Stimulated activated CD4-positive, alpha-beta T cell treated with anti-CD3 and anti-CD28 coated beads, Interleukin-15, amount 100 ng/mL, for 48 hours (primary cell): ENCODE data around the gene GSK3B.
A peak's percentile ranks its signal among the peaks of the same experiment; 100 is the strongest.

Experiments
- DNase-seq, 2 donors: peaks; one replicate each; pipeline ENCODE4 v3.0.0-alpha.2; 2020; ENCODE audit warnings: low read depth in 2 of 2

Gene GSK3B

DNA sequence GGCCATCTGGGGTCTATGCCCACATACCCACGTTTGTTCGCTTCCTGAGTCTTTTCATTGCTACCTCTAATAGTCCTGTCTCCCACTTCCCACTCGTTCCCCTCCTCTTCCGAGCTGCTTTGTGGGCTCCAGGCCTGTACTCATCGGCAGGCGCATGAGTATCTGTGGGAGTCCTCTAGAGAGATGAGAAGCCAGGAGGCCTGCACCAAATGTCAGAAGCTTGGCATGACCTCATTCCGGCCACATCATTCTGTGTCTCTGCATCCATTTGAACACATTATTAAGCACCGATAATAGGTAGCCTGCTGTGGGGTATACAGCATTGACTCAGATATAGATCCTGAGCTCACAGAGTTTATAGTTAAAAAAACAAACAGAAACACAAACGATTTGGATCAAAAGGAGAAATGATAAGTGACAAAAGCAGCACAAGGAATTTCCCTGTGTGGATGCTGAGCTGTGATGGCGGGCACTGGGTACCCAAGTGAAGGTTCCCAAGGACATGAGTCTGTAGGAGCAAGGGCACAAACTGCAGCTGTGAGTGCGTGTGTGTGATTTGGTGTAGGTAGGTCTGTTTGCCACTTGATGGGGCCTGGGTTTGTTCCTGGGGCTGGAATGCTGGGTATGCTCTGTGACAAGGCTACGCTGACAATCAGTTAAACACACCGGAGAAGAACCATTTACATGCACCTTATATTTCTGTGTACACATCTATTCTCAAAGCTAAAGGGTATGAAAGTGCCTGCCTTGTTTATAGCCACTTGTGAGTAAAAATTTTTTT is 276.5 kb downstream of the GSK3B start:
- DNase-seq, result no peak

DNA sequence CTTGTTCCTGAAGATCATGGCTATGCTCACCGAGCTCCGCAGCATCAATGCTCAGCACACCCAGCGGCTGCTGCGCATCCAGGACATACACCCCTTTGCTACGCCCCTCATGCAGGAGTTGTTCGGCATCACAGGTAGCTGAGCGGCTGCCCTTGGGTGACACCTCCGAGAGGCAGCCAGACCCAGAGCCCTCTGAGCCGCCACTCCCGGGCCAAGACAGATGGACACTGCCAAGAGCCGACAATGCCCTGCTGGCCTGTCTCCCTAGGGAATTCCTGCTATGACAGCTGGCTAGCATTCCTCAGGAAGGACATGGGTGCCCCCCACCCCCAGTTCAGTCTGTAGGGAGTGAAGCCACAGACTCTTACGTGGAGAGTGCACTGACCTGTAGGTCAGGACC is 277.2 kb downstream of the GSK3B start:
- no peak for DNase-seq

DNA sequence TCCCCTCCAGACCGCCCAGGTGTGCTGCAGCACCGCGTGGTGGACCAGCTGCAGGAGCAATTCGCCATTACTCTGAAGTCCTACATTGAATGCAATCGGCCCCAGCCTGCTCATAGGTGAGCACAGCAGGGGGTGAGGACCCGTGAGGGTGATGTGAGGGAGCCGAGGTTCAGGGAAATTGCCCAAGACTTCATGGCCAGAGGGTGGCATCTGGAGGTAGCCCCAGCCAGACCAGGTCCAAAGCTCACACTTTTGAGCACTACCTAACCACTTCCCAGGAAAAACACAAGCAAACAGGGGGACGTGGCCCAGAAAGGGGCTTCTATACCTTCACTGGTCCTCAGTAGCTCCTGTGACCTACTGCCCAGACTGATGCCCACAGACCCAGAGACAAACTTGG is 278.5 kb downstream of the GSK3B start:
- no peak for DNase-seq

DNA sequence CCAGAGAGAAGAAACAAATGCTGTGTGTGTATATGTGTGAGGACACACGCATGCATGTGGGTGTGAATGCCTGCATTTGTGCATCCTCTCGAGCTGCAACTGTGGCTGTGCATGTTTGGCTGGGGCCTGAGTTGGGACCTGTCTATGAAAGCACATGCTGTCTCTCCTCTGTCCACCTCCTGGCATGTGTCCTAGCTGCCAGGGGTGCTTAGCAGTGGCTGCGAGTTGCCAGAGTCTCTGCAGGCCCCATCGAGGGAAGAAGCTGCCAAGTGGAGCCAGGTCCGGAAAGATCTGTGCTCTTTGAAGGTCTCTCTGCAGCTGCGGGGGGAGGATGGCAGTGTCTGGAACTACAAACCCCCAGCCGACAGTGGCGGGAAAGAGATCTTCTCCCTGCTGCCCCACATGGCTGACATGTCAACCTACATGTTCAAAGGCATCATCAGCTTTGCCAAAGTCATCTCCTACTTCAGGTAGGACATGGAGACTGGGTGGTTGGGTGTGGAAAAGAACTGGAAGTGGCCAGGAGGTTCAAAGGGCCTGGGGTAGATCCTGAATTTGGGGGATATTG is 281.7 kb downstream of the GSK3B start:
- no peak for DNase-seq

DNA sequence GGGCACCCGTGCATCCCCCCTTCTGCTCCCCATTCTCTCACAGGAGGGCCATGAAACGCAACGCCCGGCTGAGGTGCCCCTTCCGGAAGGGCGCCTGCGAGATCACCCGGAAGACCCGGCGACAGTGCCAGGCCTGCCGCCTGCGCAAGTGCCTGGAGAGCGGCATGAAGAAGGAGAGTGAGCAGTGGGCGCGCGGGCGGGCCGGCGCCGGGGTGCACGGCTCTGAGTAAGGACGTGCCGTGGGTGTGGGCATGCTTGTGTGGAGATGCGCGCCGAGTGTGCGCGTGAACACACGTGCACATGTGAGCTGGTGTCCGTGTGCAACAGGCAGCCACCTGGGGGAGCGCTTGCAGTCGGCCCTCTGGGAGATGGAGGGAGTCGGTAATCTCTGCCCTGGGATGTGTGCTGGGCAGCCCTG is 284.2 kb downstream of the GSK3B start:
- peak; percentile 41 to 43 for DNase-seq

DNA sequence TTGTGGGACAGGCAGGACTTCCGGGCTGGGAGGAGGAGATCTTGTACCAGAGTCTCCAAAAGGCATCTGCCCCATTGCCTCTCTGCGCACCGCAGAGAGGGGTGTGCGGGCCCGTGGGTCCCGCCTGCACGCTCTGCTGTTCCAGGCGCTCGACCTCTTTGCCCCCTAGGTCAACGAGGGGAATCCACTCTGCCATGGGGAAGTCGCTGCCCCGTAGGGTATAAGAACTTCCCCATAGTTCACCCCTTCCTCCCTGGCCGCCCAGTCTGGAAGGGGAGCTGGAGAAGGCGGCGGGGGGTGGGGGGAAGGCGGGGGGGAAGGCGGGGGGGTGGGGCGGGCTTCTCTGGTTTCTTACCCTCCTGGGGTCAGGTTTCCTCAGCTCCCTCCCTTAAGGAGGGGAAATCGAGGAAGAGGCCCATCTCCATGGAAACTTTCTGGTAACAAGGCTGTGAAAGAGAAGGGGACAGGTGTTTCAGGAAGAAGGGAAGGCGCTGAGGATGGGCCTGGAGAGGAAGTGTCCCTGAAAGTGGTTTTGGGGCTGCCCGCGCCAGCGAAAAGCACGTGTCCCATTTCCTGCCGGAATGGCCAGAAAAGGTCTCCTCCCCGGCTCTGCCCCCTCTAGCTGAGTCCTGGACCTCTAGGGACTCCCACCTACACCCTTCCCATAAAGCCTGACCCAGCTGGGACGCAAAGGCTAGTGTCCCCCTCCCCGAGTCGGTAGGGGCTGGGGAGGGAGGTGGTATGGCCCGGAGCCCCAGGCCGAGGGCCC is 284.8 kb downstream of the GSK3B start:
- no peak for DNase-seq

DNA sequence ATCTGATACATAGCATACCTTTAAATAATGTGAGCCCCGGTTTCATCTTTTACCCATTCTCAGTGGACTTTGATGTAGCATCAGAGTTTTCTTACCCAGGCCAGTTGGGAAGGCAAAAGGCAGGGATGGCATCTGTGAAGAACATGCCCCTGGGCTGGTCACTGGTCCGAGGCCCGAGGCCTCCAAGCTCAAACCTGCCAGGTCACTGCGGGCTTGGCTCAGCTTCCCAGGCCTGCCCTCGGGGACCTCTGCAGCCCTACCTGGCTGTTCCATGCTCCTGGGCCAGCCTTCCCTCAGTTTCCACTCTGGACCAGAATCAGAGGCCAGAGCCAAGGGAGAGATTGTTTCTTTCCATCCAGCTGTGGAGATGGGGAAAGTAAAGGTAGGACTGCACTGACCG is 285.4 kb downstream of the GSK3B start:
- no peak for DNase-seq

DNA sequence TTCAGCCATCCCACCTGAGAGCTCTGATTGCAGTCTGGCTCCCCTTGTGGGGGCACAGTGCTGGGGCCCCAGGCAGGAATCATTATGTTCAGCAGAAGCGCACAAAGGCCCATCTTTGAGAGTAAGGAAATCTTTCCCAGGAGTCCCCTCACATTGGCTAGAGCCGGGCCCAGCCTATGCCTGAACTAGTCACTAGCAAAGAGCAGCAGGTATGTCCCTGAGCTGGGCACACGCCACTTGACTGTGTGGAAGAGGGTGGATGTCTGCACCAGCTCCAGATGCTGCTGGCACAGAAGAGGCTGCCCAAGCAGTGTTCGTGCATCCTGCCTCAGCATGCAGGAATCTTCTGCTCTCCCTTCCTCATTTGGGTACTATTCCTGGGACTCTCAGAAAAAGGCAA is 286.0 kb downstream of the GSK3B start:
- no peak for DNase-seq

DNA sequence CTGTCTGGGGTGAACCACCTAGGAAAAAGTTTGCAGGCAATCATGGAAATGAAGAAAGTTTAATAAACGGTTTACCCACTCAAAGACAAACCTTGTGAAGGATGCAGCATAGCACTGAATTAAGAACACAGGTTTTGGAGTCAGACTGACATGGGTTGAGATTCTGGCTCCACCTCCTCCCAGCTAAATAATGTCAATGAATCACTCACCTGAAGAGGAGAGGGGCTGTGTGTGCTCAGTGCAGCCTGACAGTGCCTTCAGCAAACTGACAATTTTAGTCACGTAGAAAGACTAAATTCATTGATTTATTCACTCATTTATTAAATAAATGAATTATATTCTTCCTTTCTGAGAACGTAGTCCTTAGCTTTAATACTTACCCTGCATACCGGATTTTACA is 293.4 kb downstream of the GSK3B start:
- no peak for DNase-seq

DNA sequence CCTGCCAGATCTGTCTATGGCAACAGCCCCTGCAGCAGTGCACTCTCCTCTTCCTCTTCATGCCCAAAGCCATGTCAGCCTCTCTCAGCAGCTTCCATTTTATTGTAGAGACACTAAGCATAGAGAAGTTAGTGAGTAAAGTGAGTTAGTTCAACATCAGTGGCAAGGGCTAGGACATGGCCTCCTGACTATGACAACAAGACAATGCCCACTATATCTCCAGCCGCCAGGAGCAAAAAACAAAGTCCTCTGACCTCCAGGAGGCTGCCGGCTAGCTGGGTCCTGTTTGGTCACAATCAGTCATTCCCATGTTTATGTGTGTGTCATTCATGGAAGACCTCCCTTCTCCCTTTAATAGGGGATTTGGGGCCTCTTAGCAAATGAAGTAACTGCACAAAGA is 297.5 kb downstream of the GSK3B start:
- no peak for DNase-seq

DNA sequence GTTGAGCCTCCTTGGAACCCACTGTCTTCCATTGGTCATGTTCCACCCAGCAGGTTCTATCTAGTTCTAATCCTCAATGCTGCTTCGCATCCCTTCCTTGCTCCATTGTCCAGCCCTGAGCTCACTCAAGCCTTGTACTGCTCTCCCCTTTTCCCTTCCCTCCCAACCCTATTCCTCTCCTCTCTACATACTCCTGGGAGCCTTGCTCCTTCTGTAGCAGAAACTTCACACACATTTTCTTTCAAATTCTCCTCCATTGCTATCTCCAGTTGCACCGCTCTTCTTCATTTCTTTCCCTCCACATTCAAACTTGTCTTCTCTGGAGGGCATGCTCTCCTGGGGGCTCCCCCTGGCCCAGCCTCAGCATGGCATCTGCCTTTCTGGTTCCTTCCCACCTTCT is 297.9 kb downstream of the GSK3B start:
- DNase-seq, result no peak

DNA sequence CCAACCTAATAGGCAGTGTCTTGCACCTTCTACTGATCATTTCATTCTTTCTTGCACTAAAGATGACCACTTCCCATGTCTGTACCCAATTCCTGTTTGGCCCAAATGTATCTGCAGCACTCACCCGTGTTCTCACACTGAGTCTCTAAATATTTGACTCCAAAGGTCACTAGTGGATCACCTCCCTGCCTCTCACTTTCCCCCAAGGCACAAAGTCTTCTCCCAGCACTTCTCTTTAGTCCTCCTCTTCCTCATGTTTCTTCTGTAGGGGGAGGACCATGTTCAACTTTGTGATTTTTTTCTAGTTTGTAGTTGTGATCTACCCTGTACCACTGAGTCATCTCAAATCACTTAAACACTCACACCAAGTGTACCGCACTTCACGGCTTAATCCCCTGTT is 298.4 kb downstream of the GSK3B start:
- DNase-seq, result no peak

DNA sequence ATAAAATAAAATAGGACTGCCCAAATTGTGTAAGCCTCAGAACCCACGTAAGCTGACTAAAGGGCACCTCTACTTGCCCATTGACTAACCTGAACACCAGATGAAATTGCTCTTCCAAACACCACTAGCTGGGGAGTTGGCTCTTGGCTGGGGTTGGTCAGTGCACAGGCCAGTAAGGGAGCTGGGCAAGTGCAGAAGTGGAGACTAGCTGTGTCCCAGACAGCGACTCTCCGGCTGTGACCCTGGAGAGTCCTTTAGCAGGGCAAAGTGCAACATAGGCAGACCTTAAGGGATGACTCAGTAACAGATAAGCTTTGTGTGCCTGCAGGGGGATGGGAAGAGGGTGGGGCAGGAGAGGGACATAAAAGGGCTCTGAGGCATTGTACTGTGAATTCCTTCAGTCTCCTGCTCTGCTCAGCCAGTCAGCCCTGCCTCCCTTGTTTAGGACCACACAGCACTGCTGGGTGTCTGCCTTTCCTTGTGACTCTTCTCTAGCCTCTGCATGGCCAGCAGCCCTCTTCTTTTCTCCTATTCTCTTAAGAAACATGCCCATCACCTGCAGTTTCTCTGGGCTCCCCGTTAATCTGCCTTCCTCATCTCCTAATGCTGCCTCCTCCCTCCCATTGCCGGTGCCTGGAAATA is 299.2 kb downstream of the GSK3B start:
- DNase-seq, result no peak

DNA sequence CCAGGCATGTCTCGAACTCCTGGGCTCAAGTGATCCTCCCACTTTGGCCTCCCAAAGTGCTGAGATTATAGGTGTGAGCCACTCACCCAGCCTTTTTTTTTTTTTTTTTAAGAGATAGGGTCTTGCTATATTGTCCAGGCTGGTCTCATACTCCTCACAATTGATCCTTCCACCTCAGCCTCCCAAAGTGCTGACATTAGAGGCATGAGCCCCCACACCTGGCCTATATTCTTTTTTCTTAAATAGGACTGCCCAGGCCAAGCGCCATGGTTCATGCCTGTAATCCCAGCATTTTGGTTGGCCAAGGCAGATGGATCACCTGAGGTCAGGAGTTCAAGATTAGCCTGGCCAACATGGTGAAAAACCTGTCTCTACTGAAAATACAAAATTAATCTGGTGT is 299.8 kb downstream of the GSK3B start:
- DNase-seq, result no peak

DNA sequence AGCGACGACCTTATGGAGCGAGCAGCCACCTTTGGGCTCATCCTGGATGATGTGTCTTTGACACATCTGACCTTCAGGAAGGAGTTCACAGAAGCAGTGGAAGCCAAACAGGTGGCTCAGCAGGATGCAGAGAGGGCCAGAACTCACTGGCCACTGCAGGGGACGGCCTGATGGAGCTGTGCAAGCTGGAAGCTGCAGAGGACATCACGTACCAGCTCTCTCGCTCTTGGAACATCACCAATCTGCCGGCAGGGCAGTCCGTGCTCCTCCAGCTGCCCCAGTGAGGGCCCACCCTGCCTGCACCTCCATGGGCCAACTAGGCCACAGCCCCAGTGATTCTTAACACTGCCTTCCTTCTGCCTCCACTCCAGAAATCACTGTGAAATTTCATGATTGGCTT is 302.0 kb downstream of the GSK3B start:
- no peak for DNase-seq

DNA sequence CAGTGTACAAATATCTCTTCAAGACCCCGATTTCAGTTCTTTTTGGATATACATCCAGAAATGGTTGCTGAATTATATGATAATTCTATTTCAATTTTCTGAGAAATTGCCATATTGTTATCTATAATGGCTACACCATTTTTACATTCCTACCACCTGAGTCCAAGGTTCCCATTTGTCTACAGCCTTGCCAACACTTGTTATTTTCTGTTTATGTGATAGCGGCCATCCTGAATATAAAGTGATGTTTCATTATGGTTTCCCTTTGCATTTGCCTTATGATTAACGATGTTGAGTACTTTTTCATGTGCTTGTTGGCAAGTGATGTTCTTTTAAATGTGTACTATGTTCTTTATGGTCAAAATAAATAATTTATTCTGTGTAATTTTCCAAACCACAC is 303.9 kb downstream of the GSK3B start:
- DNase-seq, result no peak

DNA sequence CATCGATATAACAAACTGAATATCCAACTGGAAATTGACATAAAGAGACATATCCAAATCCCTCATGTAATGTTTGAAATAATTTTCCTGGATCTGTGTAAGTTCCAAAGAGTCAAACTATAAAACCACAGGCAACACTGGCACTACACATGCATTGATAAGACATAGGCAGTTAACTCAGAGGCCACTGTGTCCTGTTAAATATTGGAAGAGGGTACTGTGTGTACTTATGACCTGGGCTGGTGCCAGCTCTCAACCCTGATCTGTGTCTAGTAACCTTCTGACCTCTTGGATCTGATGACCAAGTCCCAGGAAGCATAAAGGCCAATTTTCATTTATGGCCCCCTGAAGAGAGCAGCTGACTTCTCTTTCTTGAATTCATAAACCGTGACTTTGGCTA is 307.8 kb downstream of the GSK3B start:
- no peak for DNase-seq

DNA sequence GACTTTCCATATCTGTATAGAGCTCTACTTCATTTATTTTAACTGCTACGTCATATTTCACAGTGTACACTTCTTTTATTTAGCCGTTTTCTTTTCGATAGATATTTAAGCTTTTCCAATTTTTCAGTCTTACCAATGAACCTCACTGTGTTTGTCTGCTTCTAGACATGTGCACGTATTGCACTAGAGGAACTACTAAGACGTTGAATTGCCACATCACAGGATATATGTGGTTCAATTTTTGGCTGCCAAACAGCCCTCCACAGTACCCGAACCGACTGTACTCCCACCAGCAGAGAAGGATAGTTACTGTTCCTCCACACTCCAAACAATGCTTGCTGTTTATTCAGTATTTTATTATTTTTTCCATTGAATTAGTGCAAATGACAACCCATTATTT is 310.4 kb downstream of the GSK3B start:
- DNase-seq, result no peak

DNA sequence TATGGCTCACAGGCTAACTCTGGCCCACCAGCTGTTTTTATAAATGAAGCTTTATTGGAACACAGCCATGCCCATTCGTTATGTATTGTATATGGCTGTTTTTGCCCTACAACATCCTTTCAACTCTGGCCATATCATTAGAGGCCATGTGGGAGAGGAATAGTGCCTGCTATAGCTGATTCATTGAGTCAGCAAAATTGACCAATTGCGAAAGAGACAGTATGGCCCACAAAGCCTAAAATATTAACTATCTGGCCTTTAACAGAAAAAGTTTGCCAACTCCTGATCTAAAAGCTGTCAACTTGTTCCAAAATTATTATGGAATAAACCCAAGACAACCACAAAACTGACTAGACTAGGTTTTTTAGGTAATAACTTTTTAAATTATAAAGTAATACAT is 311.0 kb downstream of the GSK3B start:
- DNase-seq, result no peak

DNA sequence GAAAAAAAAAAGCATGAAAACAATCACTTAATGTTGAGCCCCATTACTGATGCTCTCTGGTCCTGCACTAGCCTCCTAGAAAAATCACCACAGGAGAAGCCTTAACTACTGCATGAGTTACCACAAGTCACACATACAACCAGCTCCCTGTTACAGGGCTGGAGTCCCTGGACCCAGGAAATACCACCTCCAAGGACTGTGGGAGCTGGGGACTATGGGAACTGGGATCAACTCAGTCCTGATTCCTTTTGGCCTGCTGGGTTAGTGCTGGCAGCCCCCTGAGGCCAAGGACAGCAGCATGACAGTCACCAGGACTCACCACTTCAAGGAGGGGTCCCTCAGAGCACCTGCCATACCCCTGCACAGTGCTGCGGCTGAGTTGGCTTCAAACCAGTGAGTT is 311.8 kb downstream of the GSK3B start:
- DNase-seq, result no peak

DNA sequence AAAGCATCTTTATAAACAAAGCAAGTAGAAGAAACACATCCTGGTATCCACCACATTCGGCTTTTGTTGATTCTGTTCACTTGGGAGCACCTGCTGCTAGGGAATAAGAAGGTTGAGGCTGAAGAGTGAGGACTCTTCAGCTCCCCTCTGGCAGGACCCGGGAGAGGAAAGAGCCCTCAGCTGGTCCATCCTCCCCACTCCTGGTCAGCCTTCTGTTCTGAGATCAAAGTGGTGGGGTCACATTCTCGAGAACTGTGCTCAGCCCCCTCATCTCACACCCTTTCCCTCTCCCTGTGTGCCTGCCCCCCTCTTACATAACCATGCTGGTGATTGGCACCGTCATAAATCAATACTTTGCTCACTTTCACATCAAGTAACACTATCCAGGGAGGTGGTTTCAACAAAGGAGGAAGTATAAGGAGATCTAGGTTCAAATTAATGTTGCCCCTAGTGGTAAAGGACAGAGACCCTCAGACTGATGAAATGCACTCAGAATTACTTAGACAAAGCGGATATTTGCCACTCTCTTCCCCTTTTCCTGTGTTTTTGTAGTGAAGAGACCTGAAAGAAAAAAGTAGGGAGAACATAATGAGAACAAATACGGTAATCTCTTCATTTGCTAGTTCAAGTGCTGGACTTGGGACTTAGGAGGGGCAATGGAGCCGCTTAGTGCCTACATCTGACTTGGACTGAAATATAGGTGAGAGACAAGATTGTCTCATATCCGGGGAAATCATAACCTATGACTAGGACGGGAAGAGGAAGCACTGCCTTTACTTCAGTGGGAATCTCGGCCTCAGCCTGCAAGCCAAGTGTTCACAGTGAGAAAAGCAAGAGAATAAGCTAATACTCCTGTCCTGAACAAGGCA is 312.7 kb downstream of the GSK3B start, which contains the start of gene NR1I2:
NR1I2 (plus strand) TSS at position 772 of the 869 bp plus-strand sequence.
- DNase-seq, result no peak
